Hematopoietic multipotent progenitor cell treated with erythropoietin and hydrocortisone succinate and interleukin-3 and kit ligand, for 15 days (in vitro differentiated cells): Measurements from ENCODE around the gene HSPB2.
A peak's percentile ranks its signal among the peaks of the same experiment; 100 is the strongest.
"Not testable (repeated sequence)": the region's sequence is repeated elsewhere in the genome, so short reads cannot be mapped to it uniquely, and the experiment has no call there.

Experiments used
- DNase-seq: peaks from one replicate; pipeline ENCODE4 v3.0.0-alpha.2; 2015; ENCODE audit warnings: low spot score

The HSPB2 gene

GRCh38 chr11:111912535-111912934, at the start of gene HSPB2:
Gene HSPB2, plus strand, starts transcription at chr11:111912734. Its CDS starts 96 bp downstream, at chr11:111912830.
- no peak for DNase-seq

GRCh38 chr11:111870113-111870512, 42.4 kb upstream of the HSPB2 start:
- no peak for DNase-seq

DNA sequence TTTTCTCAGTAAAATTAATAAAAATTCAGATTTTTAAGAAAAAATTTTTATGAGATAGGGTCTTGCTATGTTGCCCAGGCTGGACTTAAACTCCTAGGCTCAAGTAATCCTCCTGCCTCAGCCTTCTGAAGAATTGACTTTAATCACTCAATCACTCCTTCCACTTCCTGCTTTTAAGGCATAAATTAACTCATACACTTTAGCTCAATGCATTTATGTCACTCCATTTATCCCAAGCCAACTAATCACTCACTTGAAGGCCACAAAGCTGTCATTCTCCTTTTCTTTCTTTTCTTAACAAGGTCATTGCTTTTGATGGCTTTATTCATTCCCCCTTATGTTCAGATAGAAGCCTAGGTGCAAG, 42.0 kb upstream of the HSPB2 start:
- DNase-seq: no peak

GRCh38 chr11:111870886-111871692, 41.4 kb upstream of the HSPB2 start, which contains the start of gene ALG9:
Gene ALG9, minus strand, starts transcription at chr11:111871581. Its CDS starts 99 bp downstream, at chr11:111871482.
- peak; percentile 82 for DNase-seq

GRCh38 chr11:111871693-111872161, 40.8 kb upstream of the HSPB2 start:
- no peak for DNase-seq

GRCh38 chr11:111878385-111878848, 34.1 kb upstream of the HSPB2 start:
- DNase-seq: no peak

DNA sequence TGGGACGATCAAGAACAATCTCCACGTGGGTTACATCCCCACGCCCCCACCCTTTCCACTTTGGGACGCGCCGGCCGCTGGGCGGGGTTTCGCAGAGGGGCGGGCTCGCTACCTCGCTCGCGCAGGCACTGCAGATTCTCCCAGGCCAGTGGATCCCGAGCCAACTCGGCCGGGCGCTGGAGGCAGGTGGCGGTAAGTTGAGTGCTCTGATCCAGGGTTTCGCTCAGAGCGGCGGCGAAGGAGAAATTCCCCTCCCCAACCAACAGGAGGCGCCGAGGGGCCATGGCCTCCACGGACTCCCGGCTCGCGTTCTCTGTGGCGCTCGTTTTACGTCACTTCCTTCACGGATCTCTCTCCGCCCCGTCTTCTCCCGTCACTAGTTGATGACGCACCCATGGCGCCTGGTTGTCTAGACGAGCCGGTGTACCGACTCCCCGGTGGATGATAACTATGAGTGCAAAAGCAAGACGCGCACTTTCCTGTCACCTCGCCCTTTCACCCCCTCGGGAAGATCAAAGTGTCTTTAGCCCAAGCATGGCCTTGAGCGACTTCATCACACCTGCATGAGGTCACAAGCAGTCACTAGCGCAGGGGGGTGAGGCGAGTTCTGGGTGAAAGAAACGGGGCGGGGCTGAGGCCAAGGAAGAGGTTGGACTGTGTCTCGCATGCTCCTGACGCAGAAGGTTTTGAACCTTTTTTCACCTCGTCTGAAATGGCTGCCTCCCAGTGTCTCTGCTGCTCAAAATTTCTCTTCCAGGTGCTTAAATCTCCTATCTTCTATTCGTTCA, 33.5 kb upstream of the HSPB2 start, which contains the start of the genes CFAP68 and FDXACB1:
Gene CFAP68, plus strand, starts transcription at position 693 of the 788 bp plus-strand sequence. Its CDS starts 20 bp downstream, at position 713.
Gene FDXACB1, minus strand, starts transcription at position 317 of the 788 bp plus-strand sequence. Its CDS starts 33 bp downstream, at position 284.
- DNase-seq: peak; percentile 98

- DNase-seq: no peak
Observed at GRCh38 chr11:111879637-111879960, 32.9 kb upstream of the HSPB2 start.

- DNase-seq: no peak
Observed at GRCh38 chr11:111882202-111882601, 30.3 kb upstream of the HSPB2 start.

GRCh38 chr11:111885053-111885452, 27.5 kb upstream of the HSPB2 start:
- DNase-seq: not testable (repeated sequence)

DNA sequence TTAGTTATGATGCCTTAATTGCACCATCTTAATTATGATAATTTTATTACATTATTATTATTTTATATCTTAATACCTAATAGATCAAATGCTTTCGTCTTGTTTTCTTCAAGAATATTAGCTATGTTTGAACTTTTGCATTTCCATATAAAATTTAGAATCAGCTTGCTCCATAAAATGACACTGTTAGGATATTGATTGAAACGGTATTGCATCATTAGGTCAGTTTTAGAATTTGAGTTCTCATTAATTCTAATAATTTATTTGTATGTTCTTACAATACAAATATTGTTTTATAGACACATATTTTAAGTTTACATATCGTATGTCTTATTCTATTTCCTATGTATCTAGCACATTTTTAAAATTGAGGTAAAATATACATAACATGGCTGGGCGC, 26.5 kb upstream of the HSPB2 start:
- DNase-seq: no peak

GRCh38 chr11:111886844-111887243, 25.7 kb upstream of the HSPB2 start:
- no peak for DNase-seq

- DNase-seq: no peak
Observed at GRCh38 chr11:111905411-111905810, 7.1 kb upstream of the HSPB2 start.

DNA sequence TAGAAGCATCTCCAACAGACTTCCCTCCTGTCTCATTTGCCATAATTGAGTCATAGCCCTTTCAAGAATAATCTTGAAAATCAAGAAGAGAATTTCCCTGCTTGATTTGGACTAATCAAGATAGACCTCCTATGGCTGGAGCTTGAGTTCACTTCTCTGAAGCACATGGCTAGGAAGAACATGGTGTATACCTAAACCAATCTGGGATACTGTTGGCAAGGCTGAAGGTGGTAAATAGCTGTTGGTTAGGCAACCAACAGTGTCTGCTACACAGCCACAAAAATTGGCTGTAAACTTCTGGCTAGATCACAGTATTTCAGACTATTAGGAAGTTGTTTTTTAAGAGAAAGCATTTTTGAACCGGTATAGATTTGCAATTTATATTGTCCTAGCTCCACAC, 5.9 kb upstream of the HSPB2 start:
- DNase-seq: no peak

- no peak for DNase-seq
Observed at GRCh38 chr11:111908639-111909305, 3.8 kb upstream of the HSPB2 start.

DNA sequence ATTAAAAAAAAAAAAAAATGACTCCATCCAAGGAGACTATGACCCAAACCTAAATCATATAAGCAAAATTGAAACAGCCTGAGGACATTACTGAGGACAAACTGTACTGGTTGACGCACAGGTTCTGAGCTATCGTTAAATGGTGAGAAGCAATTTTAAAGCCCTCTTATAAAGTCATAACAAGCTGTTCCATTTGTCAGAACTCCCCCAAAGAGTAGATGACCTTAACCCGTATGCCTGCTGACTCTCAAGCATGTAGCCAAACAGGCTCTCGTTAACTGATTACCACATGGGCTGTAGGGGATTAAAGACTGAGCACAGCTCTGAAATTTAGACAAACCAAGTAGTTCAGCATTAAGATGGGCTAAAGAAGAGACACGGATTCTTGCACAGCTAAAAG, 3.2 kb upstream of the HSPB2 start:
- no peak for DNase-seq

- DNase-seq: no peak
Observed at GRCh38 chr11:111910676-111911562, 1.6 kb upstream of the HSPB2 start.

GRCh38 chr11:111911563-111912401, 752 bp upstream of the HSPB2 start, which contains the start of gene CRYAB:
Gene CRYAB, minus strand, starts transcription at chr11:111911770. Its CDS starts 46 bp downstream, at chr11:111911724.
- no peak for DNase-seq

- DNase-seq: no peak
Observed at GRCh38 chr11:111913031-111913861, 712 bp downstream of the HSPB2 start.
